SK-MEL-5 (cell line): ENCODE data around the gene UBE2E2. TPM values are rescaled to one million over a fixed set of nuclear protein-coding genes. Genes with fewer than 3 reads are reported as not detected.

Experiments used
- DNase-seq: peaks from one replicate; pipeline ENCODE4 v3.0.0-alpha.2; 2016; ENCODE audit warnings: low read depth, low spot score
- in situ Hi-C: cut with HindIII; loops from 2 replicates; pipeline ENCODE4 v1.10.0; 2016; ENCODE audit warnings: low sequenced_read_pairs, high pct_unique_total_duplicates, low pct_unique_long_range_greater_than_20kb
- total RNA-seq: library from RNA; depleted of rRNA; stranded (reverse); fragments of >200 nt; shearing (Covaris generic); gene quantifications from 2 replicates; pipeline ENCODE4 v1.2.3, GENCODE V29; 2014

Gene UBE2E2
- total RNA-seq, 1 experiment from 2014 or later = 33.3 TPM

- in situ Hi-C loops = no loop called here
- no peak for DNase-seq
Observed at GRCh38 chr3:23301819-23302218, 98.7 kb downstream of the UBE2E2 start.

GRCh38 chr3:23302271-23302670 is 99.1 kb downstream of the UBE2E2 start:
- in situ Hi-C loops = no loop called here
- DNase-seq = no peak

GRCh38 chr3:23303601-23304217 is 100.6 kb downstream of the UBE2E2 start:
- no peak for DNase-seq
- in situ Hi-C loops = no loop called here

- DNase-seq = no peak
- in situ Hi-C loops = no loop called here
Observed at GRCh38 chr3:23304424-23304823, 101.3 kb downstream of the UBE2E2 start.

GRCh38 chr3:23308986-23309625 is 106.0 kb downstream of the UBE2E2 start:
- DNase-seq = no peak
- in situ Hi-C loops = no loop called here

- no peak for DNase-seq
- in situ Hi-C loops = no loop called here
Observed at GRCh38 chr3:23312866-23313265, 109.7 kb downstream of the UBE2E2 start.

GRCh38 chr3:23314981-23315762 is 112.0 kb downstream of the UBE2E2 start:
- in situ Hi-C loops = no loop called here
- no peak for DNase-seq

GRCh38 chr3:23316924-23317323 is 113.8 kb downstream of the UBE2E2 start:
- in situ Hi-C loops = no loop called here

GRCh38 chr3:23319366-23320312 is 116.5 kb downstream of the UBE2E2 start:
- DNase-seq = no peak
- in situ Hi-C loops = no loop called here

More at GRCh38 chr3:23316924-23317323, 113.8 kb downstream of the UBE2E2 start:
- DNase-seq = no peak

GRCh38 chr3:23320586-23321570 is 117.8 kb downstream of the UBE2E2 start:
- DNase-seq = no peak
- in situ Hi-C loops = no loop called here

GRCh38 chr3:23324745-23325144 is 121.6 kb downstream of the UBE2E2 start:
- in situ Hi-C loops = no loop called here
- DNase-seq = no peak

GRCh38 chr3:23325466-23326065 is 122.4 kb downstream of the UBE2E2 start:
- no peak for DNase-seq
- in situ Hi-C loops = no loop called here

- in situ Hi-C loops = no loop called here
- no peak for DNase-seq
Observed at GRCh38 chr3:23329471-23330105, 126.5 kb downstream of the UBE2E2 start.

GRCh38 chr3:23330568-23330967 is 127.4 kb downstream of the UBE2E2 start:
- in situ Hi-C loops = no loop called here
- DNase-seq = no peak

GRCh38 chr3:23331141-23331935 is 128.2 kb downstream of the UBE2E2 start:
- no peak for DNase-seq
- in situ Hi-C loops = no loop called here
